Keratinocyte (primary cell): ENCODE data around the gene EMCN. TPM values are rescaled to one million over a fixed set of nuclear protein-coding genes. Genes with fewer than 3 reads are reported as not detected.

Experiments used
- DNase-seq: peaks from one replicate; pipeline ENCODE4 v3.0.0-alpha.2; 2011; ENCODE audit warnings: low read depth, missing footprints, low spot score
- FAIRE-seq: peaks from 2 replicates; lab custom pipeline; 2011; peaks lifted over from hg19 to GRCh38; lab: Jason Lieb, UNC
- H2AFZ ChIP-seq: 2 replicates; pipeline ENCODE4 v1.6.0; 2012; ENCODE audit warnings: low read length, control low read depth, inconsistent platforms; ENCODE audit not compliant: control insufficient read depth
- H3K27ac ChIP-seq: 2 replicates; pipeline ENCODE4 v1.5.1; 2011; ENCODE audit warnings: low read length; ENCODE audit not compliant: control insufficient read depth, insufficient read depth
- H3K27me3 ChIP-seq: 3 replicates; pipeline ENCODE4 v1.6.0; 2011; ENCODE audit warnings: low read length; ENCODE audit not compliant: control insufficient read depth, insufficient read depth; ENCODE audit errors: extremely low read depth
- H3K36me3 ChIP-seq, 2 experiments: 2 replicates in 1 of 2; 3 replicates in 1 of 2; pipeline ENCODE4 v1.5.1; 2011; ENCODE audit warnings: low read length in 2 of 2, mild to moderate bottlenecking in 1 of 2; ENCODE audit not compliant: control insufficient read depth in 2 of 2, insufficient read depth in 2 of 2; ENCODE audit errors: extremely low read depth in 1 of 2
- H3K4me1 ChIP-seq: 3 replicates; pipeline ENCODE4 v1.5.1; 2011; ENCODE audit warnings: low read length; ENCODE audit not compliant: control insufficient read depth, insufficient read depth; ENCODE audit errors: extremely low read depth
- H3K4me2 ChIP-seq: 3 replicates; pipeline ENCODE4 v1.6.0; 2011; ENCODE audit warnings: low read depth, low read length; ENCODE audit not compliant: control insufficient read depth, insufficient read depth; ENCODE audit errors: extremely low read depth
- H3K4me3 ChIP-seq, 3 experiments: fragments of 200-600 bp in 1 of 3; sonication (generic) in 1 of 3; 2 replicates in 2 of 3; 3 replicates in 1 of 3; pipeline ENCODE4 v1.5.1; 2011 to 2016; ENCODE audit warnings: low read length in 3 of 3, mild to moderate bottlenecking in 3 of 3, control low read depth in 2 of 3, inconsistent platforms in 1 of 3, low read depth in 1 of 3, mixed read lengths in 1 of 3, mixed run types in 1 of 3, moderate library complexity in 1 of 3; ENCODE audit not compliant: control insufficient read depth in 2 of 3, insufficient read depth in 2 of 3; ENCODE audit errors: extremely low read depth in 1 of 3
- H3K79me2 ChIP-seq: 2 replicates; pipeline ENCODE4 v1.6.0; 2012; ENCODE audit warnings: low read length; ENCODE audit not compliant: control insufficient read depth, insufficient read depth
- H3K9ac ChIP-seq: 3 replicates; pipeline ENCODE4 v1.6.0; 2011; ENCODE audit warnings: low read length; ENCODE audit not compliant: control insufficient read depth, insufficient read depth; ENCODE audit errors: extremely low read depth
- H3K9me1 ChIP-seq: 3 replicates; pipeline ENCODE4 v1.6.0; 2011; ENCODE audit warnings: low read length; ENCODE audit not compliant: control insufficient read depth, insufficient read depth; ENCODE audit errors: extremely low read depth
- H3K9me3 ChIP-seq: 2 replicates; pipeline ENCODE4 v1.5.1; 2012; ENCODE audit warnings: low read depth, low read length; ENCODE audit not compliant: control insufficient read depth
- H4K20me1 ChIP-seq: 3 replicates; pipeline ENCODE4 v1.6.0; 2011; ENCODE audit warnings: low read length; ENCODE audit not compliant: control insufficient read depth, insufficient read depth; ENCODE audit errors: extremely low read depth
- EZH2 ChIP-seq: IDR thresholded peaks from one replicate; pipeline ENCODE4 v1.6.1; 2012; ENCODE audit warnings: inconsistent platforms, mild to moderate bottlenecking, low read length, moderate library complexity
- dilution Hi-C: fragments of 300-500 bp; cut with MboI; formaldehyde crosslinking; loops from one replicate; pipeline ENCODE4 v1.7.0; 2020; ENCODE audit warnings: low sequenced_read_pairs; ENCODE audit not compliant: extremely low pct_ligation_motif_present
- polyA plus RNA-seq, 5 experiments: library from polyadenylated mRNA; depleted of rRNA in 3 of 5; stranded (reverse) in 3 of 5; stranded (forward) in 1 of 5; unstranded in 1 of 5; fragments of >200 nt; gene quantifications; 1 replicate in 1 of 5; 2 replicates in 3 of 5; 3 replicates in 1 of 5; pipeline versions ENCODE4 v1.2.1 to v1.2.3, GENCODE V29; 2011 to 2012; ENCODE audit warnings: missing spikeins in 2 of 5, low read depth in 1 of 5, low replicate concordance in 1 of 5
- TF ChIP-seq, protein P1 (sequence below), 3 experiments: IDR thresholded peaks in 1 of 3; conservative IDR thresholded peaks in 1 of 3; optimal IDR thresholded peaks in 1 of 3; 2 replicates in 2 of 3; 3 replicates in 1 of 3; pipeline versions ENCODE3 to v1.5.1; 2011; ENCODE audit warnings: low read length in 3 of 3, mild to moderate bottlenecking in 3 of 3, moderate library complexity in 2 of 3, control low read depth in 1 of 3, inconsistent platforms in 1 of 3; ENCODE audit not compliant: insufficient read depth in 2 of 3; ENCODE audit errors: extremely low read depth in 1 of 3

EMCN gene
- polyA plus RNA-seq, 1 donor (not counting 4 experiments of a cell fraction or from before 2014, with no cell fraction given), result not detected

DNA sequence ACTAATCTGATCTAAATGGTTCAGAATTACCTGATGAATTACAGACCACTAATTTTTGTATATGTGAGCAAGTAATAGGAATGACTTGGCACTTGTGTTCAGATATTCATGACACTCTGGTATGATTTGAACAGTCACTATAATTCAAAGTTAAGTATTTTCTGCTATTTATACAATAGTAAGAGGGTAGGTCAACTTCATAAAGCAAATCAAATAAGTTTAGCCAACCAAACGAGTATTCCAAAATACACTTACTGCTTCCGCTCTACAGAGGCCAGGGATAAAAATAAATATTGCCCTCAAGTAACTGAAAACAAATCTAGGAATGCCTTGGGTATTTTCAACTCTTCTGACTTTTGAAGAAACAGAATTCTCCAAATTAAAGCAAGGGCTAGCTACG, 9.1 kb downstream of the EMCN start:
- H2AFZ ChIP-seq, result no peak overlapping the region
- FAIRE-seq, result no peak
- H3K4me3 ChIP-seq, result no peak overlapping the region
- H3K27ac ChIP-seq, result no peak overlapping the region
- TF ChIP-seq, protein P1, sequence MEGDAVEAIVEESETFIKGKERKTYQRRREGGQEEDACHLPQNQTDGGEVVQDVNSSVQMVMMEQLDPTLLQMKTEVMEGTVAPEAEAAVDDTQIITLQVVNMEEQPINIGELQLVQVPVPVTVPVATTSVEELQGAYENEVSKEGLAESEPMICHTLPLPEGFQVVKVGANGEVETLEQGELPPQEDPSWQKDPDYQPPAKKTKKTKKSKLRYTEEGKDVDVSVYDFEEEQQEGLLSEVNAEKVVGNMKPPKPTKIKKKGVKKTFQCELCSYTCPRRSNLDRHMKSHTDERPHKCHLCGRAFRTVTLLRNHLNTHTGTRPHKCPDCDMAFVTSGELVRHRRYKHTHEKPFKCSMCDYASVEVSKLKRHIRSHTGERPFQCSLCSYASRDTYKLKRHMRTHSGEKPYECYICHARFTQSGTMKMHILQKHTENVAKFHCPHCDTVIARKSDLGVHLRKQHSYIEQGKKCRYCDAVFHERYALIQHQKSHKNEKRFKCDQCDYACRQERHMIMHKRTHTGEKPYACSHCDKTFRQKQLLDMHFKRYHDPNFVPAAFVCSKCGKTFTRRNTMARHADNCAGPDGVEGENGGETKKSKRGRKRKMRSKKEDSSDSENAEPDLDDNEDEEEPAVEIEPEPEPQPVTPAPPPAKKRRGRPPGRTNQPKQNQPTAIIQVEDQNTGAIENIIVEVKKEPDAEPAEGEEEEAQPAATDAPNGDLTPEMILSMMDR (optimal IDR thresholded peaks at IDR 0.05 in 1 of 3, IDR thresholded peaks at IDR 0.05 in 1 of 3, conservative IDR thresholded peaks at IDR 0.05 in 1 of 3; ENCODE audit: extremely low read depth in 1 of 3, insufficient read depth in 2 of 3, low read length in 3 of 3), result no peak
- TF ChIP-seq EZH2, result no peak
- H4K20me1 ChIP-seq, result no peaks in the 10 kb centered on the region
- no peaks in the 10 kb centered on the region for H3K9me1 ChIP-seq
- no peaks in the 10 kb centered on the region for H3K79me2 ChIP-seq
- H3K4me1 ChIP-seq, result peaks cover 5% of the 10 kb centered on the region
- dilution Hi-C loops, result no loop called here
- no peaks in the 10 kb centered on the region for H3K9me3 ChIP-seq
- no peaks in the 10 kb centered on the region for H3K27me3 ChIP-seq
- no peak for DNase-seq
- no peak overlapping the region for H3K4me2 ChIP-seq
- no peaks in the 10 kb centered on the region for H3K36me3 ChIP-seq
- no peak overlapping the region for H3K9ac ChIP-seq

DNA sequence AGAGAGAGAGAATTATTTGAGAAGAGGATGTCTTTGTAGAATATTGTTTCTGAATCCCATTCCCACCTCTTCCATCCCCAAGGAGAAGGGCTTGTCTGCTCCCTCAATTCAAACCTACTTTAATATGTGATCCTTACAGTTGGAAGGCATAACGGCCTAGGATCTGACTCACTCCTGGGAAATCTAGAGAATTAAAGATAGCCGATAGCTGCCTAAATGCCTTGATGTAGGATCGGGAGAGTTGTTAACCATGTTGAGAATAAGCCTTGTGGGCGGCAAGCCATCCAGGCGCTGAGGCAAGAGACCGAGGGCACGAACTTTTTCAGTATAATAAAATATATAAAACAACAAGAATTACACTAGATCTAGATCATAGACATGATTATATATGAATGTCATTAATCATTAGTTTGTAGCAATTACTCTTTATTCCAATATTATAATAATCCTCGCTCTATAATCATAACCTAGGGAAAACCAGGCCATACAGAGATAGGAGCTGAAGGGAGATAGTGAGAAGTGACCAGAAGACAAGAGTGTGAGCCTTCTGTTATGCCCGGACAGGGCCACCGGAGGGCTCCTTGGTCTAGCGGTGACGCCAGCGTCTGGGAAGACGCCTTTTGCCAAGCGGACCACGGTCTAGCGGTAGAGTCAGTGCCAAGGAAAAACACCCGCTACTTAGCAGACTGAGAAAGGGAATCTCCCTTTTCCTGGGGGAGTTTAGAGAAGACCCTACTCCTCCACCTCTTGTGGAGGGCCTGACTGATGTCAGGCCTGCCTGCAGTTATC, 13.5 kb downstream of the EMCN start:
- no peaks in the 10 kb centered on the region for H3K9me3 ChIP-seq
- no peak for FAIRE-seq
- dilution Hi-C loops, result no loop called here
- no peaks in the 10 kb centered on the region for H3K36me3 ChIP-seq
- no peak overlapping the region for H3K27ac ChIP-seq
- H3K79me2 ChIP-seq, result no peaks in the 10 kb centered on the region
- no peak for DNase-seq
- no peaks in the 10 kb centered on the region for H3K4me1 ChIP-seq
- no peak overlapping the region for H3K9ac ChIP-seq
- no peaks in the 10 kb centered on the region for H3K9me1 ChIP-seq
- H2AFZ ChIP-seq, result no peak overlapping the region
- H3K4me2 ChIP-seq, result no peak overlapping the region
- no peak overlapping the region for H3K4me3 ChIP-seq
- TF ChIP-seq, protein P1 (optimal IDR thresholded peaks at IDR 0.05 in 1 of 3, IDR thresholded peaks at IDR 0.05 in 1 of 3, conservative IDR thresholded peaks at IDR 0.05 in 1 of 3; ENCODE audit: extremely low read depth in 1 of 3, insufficient read depth in 2 of 3, low read length in 3 of 3), result no peak
- no peak for TF ChIP-seq EZH2
- no peaks in the 10 kb centered on the region for H3K27me3 ChIP-seq
- no peaks in the 10 kb centered on the region for H4K20me1 ChIP-seq
